GM19193 (cell line): ENCODE measurements around the gene HAPLN3.

ENCODE experiments used
- POLR2A ChIP-seq: IDR thresholded peaks from 4 replicates; pipeline ENCODE4 v1.6.1; 2011; ENCODE audit not compliant: insufficient read depth, insufficient read length; ENCODE audit errors: extremely low read depth

Gene HAPLN3

GRCh38 chr15:88832820-88833730, 62.3 kb downstream of the HAPLN3 start:
- TF ChIP-seq POLR2A: no peak

GRCh38 chr15:88830016-88830415, 65.3 kb downstream of the HAPLN3 start:
- no peak for TF ChIP-seq POLR2A

- no peak for TF ChIP-seq POLR2A
Observed at GRCh38 chr15:88828791-88829190, 66.6 kb downstream of the HAPLN3 start.
